Activated CD8-positive, alpha-beta memory T cell treated with anti-CD3 and anti-CD28 coated beads for 1 hour (primary cell): ENCODE measurements around the gene MCUR1.

Experiments
- DNase-seq, 2 donors: peaks; one replicate each; pipeline ENCODE4 v3.0.0-alpha.2; 2020; ENCODE audit warnings: low read depth in 1 of 2; ENCODE audit errors: extremely low read depth in 1 of 2

MCUR1 gene

GRCh38 chr6:13742961-13743735 lies 71.2 kb downstream of the MCUR1 start:
- no peak for DNase-seq

DNA sequence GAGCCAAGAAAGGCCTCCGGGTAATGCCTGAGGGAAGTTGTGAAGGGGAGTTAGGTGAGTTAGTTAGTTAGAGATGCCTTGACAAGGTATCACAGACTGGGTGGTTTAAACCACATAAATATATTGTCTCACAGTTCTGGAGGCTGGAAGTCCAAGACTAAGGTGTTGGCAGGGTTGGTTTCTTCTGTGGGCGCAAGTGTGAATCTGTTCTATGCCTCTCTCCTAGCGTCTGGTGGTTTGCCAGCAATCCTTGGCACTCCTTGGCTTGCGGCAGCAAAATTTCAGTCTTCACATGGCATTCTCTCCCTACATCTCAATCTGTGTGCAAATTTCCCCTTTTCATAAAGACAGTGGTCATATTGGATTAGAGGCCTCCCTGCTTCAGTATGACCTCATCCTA lies 73.0 kb downstream of the MCUR1 start:
- DNase-seq: no peak
